Measurements from ENCODE around the gene TMEM140.
A peak's percentile ranks its signal among the peaks of the same experiment; 100 is the strongest.
"Not testable (repeated sequence)": the region's sequence is repeated elsewhere in the genome, so short reads cannot be mapped to it uniquely, and the experiment has no call there.

TMEM140 gene

DNA sequence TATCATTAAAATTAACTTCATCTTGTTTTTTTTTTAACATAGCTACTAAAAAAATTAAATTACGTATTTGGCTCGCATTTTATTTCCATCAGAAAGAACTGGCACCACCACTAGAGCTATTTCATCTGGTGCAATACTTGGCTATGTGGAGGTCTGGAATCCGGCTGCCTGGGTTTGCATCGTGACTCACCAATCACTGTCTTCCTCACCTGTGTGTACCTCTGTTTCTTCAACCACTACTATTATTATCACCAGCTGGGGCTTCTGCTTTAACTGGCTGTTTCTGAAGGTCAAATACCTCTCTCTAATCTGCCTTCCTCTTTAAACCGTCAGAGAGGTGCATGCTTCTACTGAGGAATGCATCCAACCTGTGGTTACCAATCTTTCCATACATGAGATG is 57.0 kb downstream of the TMEM140 start:
- no peaks in the 10 kb centered on the region for H3K9me3 Mint-ChIP-seq
- no peaks in the 10 kb centered on the region for H3K27me3 Mint-ChIP-seq (ENCODE audit: low read depth)
- H3K4me3 Mint-ChIP-seq, result no peak overlapping the region
- peaks cover 24% of the 10 kb centered on the region for H3K36me3 Mint-ChIP-seq (ENCODE audit: low read depth)
- peaks cover 29% of the 10 kb centered on the region for H3K4me1 Mint-ChIP-seq (ENCODE audit: low read depth)
- H3K27ac Mint-ChIP-seq, result no peak overlapping the region

DNA sequence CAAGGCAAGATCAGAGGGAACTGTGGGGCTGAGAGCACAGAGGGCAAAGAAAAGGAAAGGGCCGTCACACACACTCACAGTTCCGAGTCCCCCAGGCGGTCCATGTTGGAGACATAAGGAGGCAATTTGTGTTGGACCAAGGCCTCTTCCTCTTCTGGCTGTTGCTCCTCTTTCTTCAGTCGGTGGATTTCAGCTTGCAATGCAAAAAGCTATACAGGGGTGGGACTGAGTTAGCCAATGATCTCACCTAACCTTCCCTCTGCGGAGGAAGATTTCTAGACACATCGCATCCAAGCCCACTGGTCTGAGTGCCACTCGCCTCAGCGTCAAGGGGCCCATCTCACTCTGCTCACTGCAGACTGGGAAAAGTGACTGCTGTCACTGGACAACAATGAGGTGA is 58.0 kb downstream of the TMEM140 start:
- Mint-ChIP-seq H3K4me1 (ENCODE audit: low read depth) (peaks cover 37% of the 10 kb centered on the region), H3K27me3 (ENCODE audit: low read depth) (no peaks in the 10 kb centered on the region), H3K36me3 (ENCODE audit: low read depth) (peaks cover 24% of the 10 kb centered on the region), H3K4me3 (no peak overlapping the region), H3K9me3 (no peaks in the 10 kb centered on the region), H3K27ac (no peak overlapping the region)

DNA sequence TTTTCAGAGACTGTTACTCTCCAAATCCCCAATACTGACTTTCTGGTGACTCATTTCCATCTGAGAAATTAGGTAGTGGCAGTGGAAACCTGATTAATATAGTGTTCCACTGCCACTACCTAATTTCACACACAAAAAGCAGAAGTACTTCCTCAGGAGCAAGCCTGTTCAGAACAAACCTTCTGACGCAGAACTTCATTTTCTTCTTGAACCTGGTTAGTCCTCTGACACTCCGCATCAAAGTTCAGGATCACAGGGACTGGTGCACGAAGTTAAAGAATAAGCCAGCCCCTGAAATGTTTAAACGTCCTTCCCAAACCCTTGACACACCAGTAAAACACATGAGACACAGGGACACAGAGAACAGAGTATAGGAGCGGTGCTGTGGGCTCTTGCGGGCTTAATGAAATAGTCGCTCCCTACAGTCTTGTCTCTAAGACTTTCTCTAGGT is 59.1 kb downstream of the TMEM140 start:
- no peak overlapping the region for H3K4me3 Mint-ChIP-seq
- peaks cover 40% of the 10 kb centered on the region for H3K4me1 Mint-ChIP-seq (ENCODE audit: low read depth)
- peaks cover 22% of the 10 kb centered on the region for H3K36me3 Mint-ChIP-seq (ENCODE audit: low read depth)
- H3K27me3 Mint-ChIP-seq (ENCODE audit: low read depth), result no peaks in the 10 kb centered on the region
- H3K27ac Mint-ChIP-seq, result no peak overlapping the region
- H3K9me3 Mint-ChIP-seq, result no peaks in the 10 kb centered on the region

DNA sequence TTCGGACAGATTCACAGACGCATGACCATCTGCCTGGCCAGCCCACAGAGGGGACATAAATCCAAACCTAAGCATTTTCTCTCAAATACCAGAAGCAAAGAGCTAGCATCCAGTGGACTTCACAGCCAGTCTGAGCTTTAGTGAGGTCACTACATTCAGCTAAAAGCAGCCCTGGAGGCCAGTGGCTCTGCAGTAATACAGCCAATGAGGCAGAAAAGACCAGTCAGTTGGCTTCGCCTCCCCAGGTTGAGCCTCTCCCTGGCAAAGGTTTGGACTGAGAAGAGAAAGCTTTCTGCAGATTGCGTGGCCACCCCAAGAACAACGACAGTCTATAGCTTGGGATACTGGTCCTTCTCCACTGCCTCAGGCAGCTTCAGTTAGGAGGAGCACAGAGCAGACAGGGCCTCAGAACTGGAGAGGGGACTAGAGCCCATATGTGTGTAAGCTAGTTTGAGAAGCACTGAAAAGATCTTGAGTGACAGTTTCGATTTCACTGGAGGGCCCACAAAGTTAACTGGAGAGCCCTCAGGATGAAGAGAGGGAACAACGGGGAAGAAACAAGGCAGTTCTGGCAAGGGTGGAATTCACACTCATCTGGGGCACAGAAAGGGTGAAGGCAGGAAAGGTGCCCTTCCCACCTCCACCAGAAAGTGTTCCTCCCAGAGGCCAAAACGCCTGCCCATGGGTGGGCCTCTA is 59.7 kb downstream of the TMEM140 start:
- H3K27ac Mint-ChIP-seq, result no peak overlapping the region
- H3K27me3 Mint-ChIP-seq (ENCODE audit: low read depth), result no peaks in the 10 kb centered on the region
- no peak overlapping the region for H3K4me3 Mint-ChIP-seq
- peaks cover 18% of the 10 kb centered on the region for H3K36me3 Mint-ChIP-seq (ENCODE audit: low read depth)
- H3K4me1 Mint-ChIP-seq (ENCODE audit: low read depth), result peaks cover 40% of the 10 kb centered on the region
- no peaks in the 10 kb centered on the region for H3K9me3 Mint-ChIP-seq

DNA sequence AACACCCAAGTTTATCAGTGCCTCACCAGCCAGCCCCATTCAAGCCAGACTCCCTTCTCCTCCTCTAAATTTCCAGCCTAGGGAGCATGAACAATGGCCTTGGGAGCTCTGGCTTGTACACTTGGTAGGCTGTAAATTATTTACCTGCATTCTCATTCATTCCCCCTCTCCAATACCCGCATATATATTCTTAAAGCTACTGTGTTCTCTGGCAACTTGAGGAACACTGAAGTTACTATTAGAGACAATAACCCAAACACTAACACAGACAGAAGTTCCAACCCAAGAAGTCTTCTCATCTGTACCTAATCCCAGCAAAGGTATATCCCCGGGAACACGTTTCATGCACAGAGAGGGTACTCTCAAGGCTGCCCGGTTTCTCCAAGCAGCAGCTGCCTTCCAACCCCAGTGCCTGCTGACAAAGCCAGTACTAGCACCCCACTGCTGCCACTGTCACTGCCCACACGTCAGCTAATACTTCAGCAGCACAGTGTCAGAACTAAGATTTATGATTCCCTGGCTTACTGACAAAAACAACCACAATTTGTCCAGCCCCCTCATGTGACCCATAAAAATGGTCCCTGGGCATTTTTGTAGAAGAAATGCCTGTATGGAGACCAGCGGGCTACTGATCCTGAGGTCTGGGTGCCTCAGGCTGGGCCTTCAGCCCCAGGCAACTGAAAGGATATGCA is 60.4 kb downstream of the TMEM140 start:
- Mint-ChIP-seq H3K4me3 (no peak overlapping the region), H3K9me3 (no peaks in the 10 kb centered on the region), H3K27me3 (ENCODE audit: low read depth) (no peaks in the 10 kb centered on the region), H3K4me1 (ENCODE audit: low read depth) (peaks cover 38% of the 10 kb centered on the region), H3K36me3 (ENCODE audit: low read depth) (peaks cover 18% of the 10 kb centered on the region), H3K27ac (no peak overlapping the region)

DNA sequence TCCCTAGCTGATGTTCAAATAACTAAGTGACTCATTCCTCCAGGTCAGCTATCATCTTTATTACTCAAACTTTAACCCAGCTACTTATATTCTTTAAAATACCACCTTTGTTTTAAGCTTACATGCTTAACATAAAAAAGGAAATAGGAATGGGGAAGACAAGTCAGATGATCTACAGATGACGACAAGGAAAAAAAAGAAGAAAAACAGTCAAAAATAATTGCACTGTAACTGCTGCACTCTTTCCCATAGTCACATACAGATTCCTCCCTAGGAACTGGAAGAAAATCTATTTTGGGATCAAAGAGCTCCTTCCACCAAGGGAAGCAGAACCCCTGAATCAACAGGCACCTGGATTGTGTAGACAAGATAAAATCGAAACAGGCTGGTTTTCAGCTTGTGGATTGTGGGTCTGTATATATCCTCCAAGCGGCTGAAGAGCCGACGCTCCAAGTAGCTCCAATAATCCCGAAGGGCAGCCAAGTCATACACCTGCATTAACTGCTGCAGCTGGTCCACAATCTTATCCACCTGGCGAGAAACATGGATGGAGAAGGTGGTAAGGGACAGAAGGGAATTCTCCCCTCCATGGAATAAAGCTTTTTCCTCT is 61.5 kb downstream of the TMEM140 start:
- Mint-ChIP-seq H3K9me3 (no peaks in the 10 kb centered on the region), H3K27me3 (ENCODE audit: low read depth) (no peaks in the 10 kb centered on the region), H3K36me3 (ENCODE audit: low read depth) (peaks cover 12% of the 10 kb centered on the region), H3K4me1 (ENCODE audit: low read depth) (peaks cover 31% of the 10 kb centered on the region), H3K27ac (no peak overlapping the region), H3K4me3 (no peak overlapping the region)

DNA sequence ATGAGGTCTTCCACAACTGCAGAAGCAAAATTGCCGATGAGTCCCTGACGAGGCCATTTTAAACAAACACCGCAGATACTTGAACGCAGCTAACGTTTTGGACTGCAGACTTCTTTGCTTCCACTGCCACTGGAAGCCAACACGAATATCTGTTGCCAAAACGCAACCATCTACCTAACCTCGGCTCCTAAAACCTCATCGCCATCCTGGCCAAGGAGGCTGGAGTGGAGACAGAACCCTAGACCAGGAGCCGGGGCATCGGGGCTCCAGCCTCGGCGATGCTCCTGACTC is 63.0 kb downstream of the TMEM140 start:
- peak overlapping the region; percentile 94 for H3K4me3 Mint-ChIP-seq
- peak overlapping the region; percentile 95 for H3K27ac Mint-ChIP-seq
- H3K36me3 Mint-ChIP-seq (ENCODE audit: low read depth), result peaks cover 8% of the 10 kb centered on the region
- no peaks in the 10 kb centered on the region for H3K27me3 Mint-ChIP-seq (ENCODE audit: low read depth)
- H3K4me1 Mint-ChIP-seq (ENCODE audit: low read depth), result peaks cover 29% of the 10 kb centered on the region
- H3K9me3 Mint-ChIP-seq, result no peaks in the 10 kb centered on the region

DNA sequence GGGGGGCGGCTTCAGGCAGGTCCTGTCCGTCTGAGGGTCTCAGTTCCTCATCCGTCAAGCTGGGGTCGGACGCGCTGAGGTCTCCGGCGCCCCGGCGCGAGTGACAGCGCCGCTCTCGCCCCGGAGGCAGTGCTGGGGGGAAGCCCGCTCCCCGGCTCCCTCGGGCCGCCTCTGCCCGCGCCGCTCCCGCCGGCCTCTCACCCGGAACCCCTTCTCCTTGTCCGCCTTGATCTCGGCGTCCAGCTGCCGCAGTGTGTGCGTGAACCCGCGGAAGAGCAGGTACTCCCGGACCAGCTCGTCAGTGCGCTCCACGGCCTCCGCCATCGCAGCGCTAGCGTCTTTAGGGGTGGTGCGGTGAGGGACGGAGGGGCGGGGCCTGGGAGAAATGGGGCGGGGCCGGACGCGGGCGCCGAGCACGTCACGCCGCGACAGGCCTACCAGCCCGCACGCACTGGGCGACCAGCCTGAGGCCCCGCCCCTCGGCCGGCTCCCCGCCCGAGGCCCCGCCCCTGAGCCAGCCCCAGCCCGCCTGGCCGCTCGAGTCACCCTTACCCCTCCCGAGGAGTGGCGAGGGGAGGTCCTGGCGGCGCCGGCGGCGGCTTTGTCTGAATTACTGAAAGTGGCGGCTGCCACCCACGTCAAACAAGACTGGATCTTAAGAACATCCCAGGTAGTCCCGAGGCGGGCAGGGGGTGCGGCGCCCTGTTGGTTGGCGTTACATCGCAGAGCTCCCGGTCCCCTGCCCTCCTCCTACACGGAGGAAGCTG is 63.5 kb downstream of the TMEM140 start, which contains the start of gene WDR91:
TSS of gene WDR91 (minus strand) at position 348 of the 767 bp plus-strand sequence. CDS start at position 324, 24 bp downstream.
- Mint-ChIP-seq H3K27me3 (ENCODE audit: low read depth) (no peaks in the 10 kb centered on the region), H3K4me3 (peak within 1 kb of the TSS; percentile 94), H3K36me3 (ENCODE audit: low read depth) (peaks cover 6% of the 10 kb centered on the region), H3K9me3 (no peaks in the 10 kb centered on the region), H3K27ac (peak within 1 kb of the TSS; percentile 95), H3K4me1 (ENCODE audit: low read depth) (peaks cover 27% of the 10 kb centered on the region)

DNA sequence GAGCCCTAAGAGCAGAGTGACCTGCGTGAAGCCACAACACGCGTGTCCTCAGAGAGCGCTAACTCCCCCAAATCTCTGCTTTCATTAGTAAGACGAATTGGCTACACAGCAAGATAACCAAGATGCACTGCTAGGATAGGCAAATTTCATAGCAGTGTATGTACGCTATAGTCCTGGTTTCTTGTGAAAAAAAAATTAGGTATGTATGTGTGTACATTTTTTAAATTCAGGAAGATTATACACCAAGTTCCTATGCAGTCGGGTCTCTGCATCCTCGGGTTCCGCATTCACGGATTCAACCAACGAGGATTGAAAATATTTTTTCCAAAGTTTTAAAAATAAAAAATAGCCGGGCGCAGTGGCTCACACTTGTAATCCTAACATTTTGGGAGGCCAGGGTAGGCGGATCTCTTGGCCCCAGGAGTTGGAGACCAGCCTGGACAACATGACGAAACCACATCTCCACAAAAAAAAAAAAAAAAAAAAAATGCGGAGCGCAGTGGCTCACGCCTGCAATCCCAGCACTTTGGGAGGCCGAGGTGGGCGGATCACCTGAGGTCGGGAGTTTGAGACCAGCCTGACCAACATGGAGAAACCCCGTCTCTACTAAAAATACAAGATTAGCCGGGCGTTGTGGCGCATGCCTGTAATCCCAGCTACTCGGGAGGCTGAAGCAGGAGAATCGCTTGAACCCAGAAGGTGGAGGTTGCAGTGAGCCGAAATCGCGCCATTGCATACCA is 64.2 kb downstream of the TMEM140 start:
- H3K36me3 Mint-ChIP-seq (ENCODE audit: low read depth); H3K27me3 Mint-ChIP-seq (ENCODE audit: low read depth); H3K9me3 Mint-ChIP-seq: not testable (repeated sequence)
- H3K4me3 Mint-ChIP-seq, result peak overlapping the region; percentile 85
- peaks cover 24% of the 10 kb centered on the region for H3K4me1 Mint-ChIP-seq (ENCODE audit: low read depth)
- H3K27ac Mint-ChIP-seq, result peak overlapping the region; percentile 73

DNA sequence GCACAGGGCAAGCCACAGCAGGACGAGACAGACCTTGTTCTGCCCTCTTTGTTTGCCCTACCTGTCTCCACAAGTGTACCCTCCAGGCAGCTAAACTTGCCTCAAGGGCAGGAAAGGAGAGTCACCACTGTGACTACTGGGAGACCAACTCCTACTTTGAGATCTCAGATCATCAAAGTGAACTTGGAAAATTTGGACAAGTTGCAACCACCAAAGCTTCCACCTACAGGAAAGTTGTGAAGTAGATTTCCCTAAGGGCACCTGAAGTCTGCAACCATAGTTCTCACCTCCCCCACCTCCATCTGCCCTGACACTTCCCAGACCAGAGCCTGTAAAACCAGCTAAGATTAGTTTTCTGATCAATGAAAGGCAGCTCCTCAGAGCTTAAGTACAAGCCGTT is 66.0 kb downstream of the TMEM140 start:
- H3K4me3 Mint-ChIP-seq, result no peak overlapping the region
- H3K9me3 Mint-ChIP-seq, result no peaks in the 10 kb centered on the region
- H3K27me3 Mint-ChIP-seq (ENCODE audit: low read depth), result no peaks in the 10 kb centered on the region
- no peak overlapping the region for H3K27ac Mint-ChIP-seq
- H3K4me1 Mint-ChIP-seq (ENCODE audit: low read depth), result peaks cover 14% of the 10 kb centered on the region
- peaks cover under 1% of the 10 kb centered on the region for H3K36me3 Mint-ChIP-seq (ENCODE audit: low read depth)

DNA sequence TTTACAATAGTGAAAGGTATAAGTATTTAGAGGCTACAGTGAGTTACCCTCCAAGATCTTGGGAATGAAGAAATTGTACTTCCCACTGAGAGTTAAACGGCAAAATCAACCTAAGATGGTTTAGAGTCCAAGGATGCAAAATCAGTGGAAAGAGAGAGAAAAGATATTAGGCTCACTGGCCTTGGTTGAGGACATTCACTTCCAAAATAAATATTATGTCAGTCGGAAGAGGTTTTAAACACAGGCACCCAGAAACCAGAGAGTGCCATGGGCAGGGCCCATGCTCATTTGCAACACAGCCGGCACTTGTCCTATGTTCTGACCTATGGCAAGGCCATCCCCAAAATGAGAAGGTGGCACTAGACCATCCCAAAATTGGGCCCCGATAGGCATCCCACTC is 67.3 kb downstream of the TMEM140 start:
- no peaks in the 10 kb centered on the region for H3K9me3 Mint-ChIP-seq
- no peak overlapping the region for H3K4me3 Mint-ChIP-seq
- no peak overlapping the region for H3K27ac Mint-ChIP-seq

DNA sequence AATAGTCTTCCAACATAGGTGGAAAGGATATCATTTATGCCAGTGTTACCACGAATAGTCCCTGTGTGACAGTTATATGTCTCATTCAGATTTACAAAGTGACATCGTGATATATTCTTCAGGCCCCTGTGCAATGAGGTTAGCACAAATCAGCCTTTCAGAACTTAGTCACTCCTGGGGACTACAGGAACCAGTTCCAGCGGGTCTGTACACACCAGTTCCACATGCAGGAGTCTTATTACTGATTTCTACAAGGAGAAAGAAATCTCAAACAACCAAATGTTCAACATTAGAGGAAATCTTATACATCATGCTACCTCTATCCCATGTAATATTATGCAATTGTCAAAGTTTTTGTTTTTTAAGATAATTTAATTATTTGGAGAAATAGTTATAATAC is 67.8 kb downstream of the TMEM140 start:
- H3K9me3 Mint-ChIP-seq, result no peaks in the 10 kb centered on the region
- peaks cover 7% of the 10 kb centered on the region for H3K4me1 Mint-ChIP-seq (ENCODE audit: low read depth)
- H3K4me3 Mint-ChIP-seq, result no peak overlapping the region
- H3K36me3 Mint-ChIP-seq (ENCODE audit: low read depth), result no peaks in the 10 kb centered on the region
- H3K27me3 Mint-ChIP-seq (ENCODE audit: low read depth), result peaks cover 6% of the 10 kb centered on the region
- no peak overlapping the region for H3K27ac Mint-ChIP-seq

More for the DNA sequence above, 67.3 kb downstream of the TMEM140 start:
- Mint-ChIP-seq H3K4me1 (ENCODE audit: low read depth) (peaks cover 12% of the 10 kb centered on the region), H3K36me3 (ENCODE audit: low read depth) (no peaks in the 10 kb centered on the region), H3K27me3 (ENCODE audit: low read depth) (peaks cover 5% of the 10 kb centered on the region)
